HepG2 (cell line): ENCODE measurements around the gene NPAS2. TPM values are rescaled to one million over a fixed set of nuclear protein-coding genes. Genes with fewer than 3 reads are reported as not detected.
A peak's percentile ranks its signal among the peaks of the same experiment; 100 is the strongest.

Experiments
- AGO2 ChIP-seq: fragments of 200-400 bp; formaldehyde crosslinking; optimal IDR thresholded peaks from 2 replicates; pipeline ENCODE3; 2017; ENCODE audit warnings: mild to moderate bottlenecking, low read depth, low read length, moderate library complexity
- DNMT1 ChIP-seq: sonication (generic); formaldehyde crosslinking; IDR thresholded peaks from 2 replicates; pipeline ENCODE4 v1.5.1; 2020; ENCODE audit warnings: mild to moderate bottlenecking, missing genetic modification reagents
- EED ChIP-seq: sonication (generic); formaldehyde crosslinking; IDR thresholded peaks from 2 replicates; pipeline ENCODE4 v1.5.0; 2020; ENCODE audit warnings: mild to moderate bottlenecking, missing genetic modification reagents
- ELF3 ChIP-seq: IDR thresholded peaks from 2 replicates; pipeline ENCODE4 v1.6.1; 2016; ENCODE audit warnings: missing genetic modification reagents, missing compliant biosample characterization
- FOXA1 ChIP-seq, 2 experiments: fragments of 450-650 bp in 1 of 2; sonication (generic) in 1 of 2; formaldehyde crosslinking in 1 of 2; IDR thresholded peaks; 2 replicates each; pipeline versions ENCODE4 v1.4.0 to v1.6.1; 2016 to 2020; ENCODE audit warnings: missing genetic modification reagents in 1 of 2
- MEIS1 ChIP-seq: sonication (generic); formaldehyde crosslinking; IDR thresholded peaks from 2 replicates; pipeline ENCODE4 v1.9.0; 2021; ENCODE audit warnings: mild to moderate bottlenecking, missing genetic modification reagents, moderate library complexity, borderline replicate concordance
- MLLT10 ChIP-seq: sonication (generic); formaldehyde crosslinking; IDR thresholded peaks from 2 replicates; pipeline ENCODE4 v1.4.0; 2020; ENCODE audit warnings: missing genetic modification reagents
- ONECUT2 ChIP-seq: sonication (generic); formaldehyde crosslinking; IDR thresholded peaks from 2 replicates; pipeline ENCODE4 v1.4.0; 2020; ENCODE audit warnings: missing genetic modification reagents
- RBM22 ChIP-seq: fragments of 200-400 bp; formaldehyde crosslinking; optimal IDR thresholded peaks from 2 replicates; pipeline ENCODE3; 2017; ENCODE audit warnings: mild to moderate bottlenecking, low read length, moderate library complexity
- RCOR2 ChIP-seq: IDR thresholded peaks from 2 replicates; pipeline ENCODE4 v1.6.1; 2016; ENCODE audit warnings: missing biosample characterization, missing genetic modification reagents
- RFX1 ChIP-seq: fragments of 450-650 bp; IDR thresholded peaks from 2 replicates; pipeline ENCODE4 v1.6.1; 2017
- TARDBP ChIP-seq: sonication (generic); formaldehyde crosslinking; IDR thresholded peaks from 2 replicates; pipeline ENCODE4 v1.8.0; 2022; ENCODE audit warnings: mild to moderate bottlenecking, missing genetic modification reagents
- ZNF317 ChIP-seq: sonication (generic); formaldehyde crosslinking; IDR thresholded peaks from 2 replicates; pipeline ENCODE4 v1.5.0; 2020; ENCODE audit warnings: mild to moderate bottlenecking, missing genetic modification reagents
- polyA plus RNA-seq, 8 experiments: library from polyadenylated mRNA; depleted of rRNA in 3 of 8; stranded (reverse) in 7 of 8; unstranded in 1 of 8; fragments of >200 nt; fragmentation: Illumina TruSeq in 4 of 8; extraction: Trizol in 4 of 8; gene quantifications; 2 replicates each; pipeline versions ENCODE4 v1.2.1 to v1.2.3, GENCODE V29; 2011 to 2016; ENCODE audit warnings: low read depth in 4 of 8, missing spikeins in 1 of 8, mixed read lengths in 1 of 8; ENCODE audit not compliant: insufficient read depth in 1 of 8
- total RNA-seq, 5 experiments: library from RNA; depleted of rRNA; stranded (reverse); fragments of >200 nt; fragmentation: Illumina TruSeq; extraction: Trizol; gene quantifications; 2 replicates each; pipeline ENCODE4 v1.2.3, GENCODE V29; 2016; ENCODE audit warnings: low read depth in 1 of 5
- TF ChIP-seq, protein P1 (sequence below): sonication (generic); formaldehyde crosslinking; IDR thresholded peaks from 2 replicates; pipeline ENCODE4 v1.5.1; 2020; ENCODE audit warnings: mild to moderate bottlenecking, missing genetic modification reagents, moderate library complexity
- TF ChIP-seq, protein P2 (sequence below): IDR thresholded peaks from 2 replicates; pipeline ENCODE4 v1.6.1; 2016; ENCODE audit warnings: mild to moderate bottlenecking
- TF ChIP-seq, protein P3 (sequence below): IDR thresholded peaks from 2 replicates; pipeline ENCODE4 v1.6.1; 2016
- TF ChIP-seq, protein P4 (sequence below): sonication (generic); formaldehyde crosslinking; IDR thresholded peaks from 2 replicates; pipeline ENCODE4 v1.4.0; 2020; ENCODE audit warnings: missing genetic modification reagents
- TF ChIP-seq, protein P5 (sequence below): sonication (generic); formaldehyde crosslinking; conservative IDR thresholded peaks from 2 replicates; pipeline ENCODE4 v1.8.0; 2022; ENCODE audit warnings: mild to moderate bottlenecking, moderate library complexity, missing genetic modification reagents
- TF ChIP-seq, protein P6 (sequence below): IDR thresholded peaks from 2 replicates; pipeline ENCODE4 v1.6.1; 2018; ENCODE audit warnings: missing genetic modification reagents, mild to moderate bottlenecking, missing compliant biosample characterization

NPAS2 gene
- total and polyA plus RNA-seq, 2 of the 13 experiments (the other 11 are each of a cell fraction or from before 2014, with no cell fraction given), result 14.8 to 37.5 TPM

DNA sequence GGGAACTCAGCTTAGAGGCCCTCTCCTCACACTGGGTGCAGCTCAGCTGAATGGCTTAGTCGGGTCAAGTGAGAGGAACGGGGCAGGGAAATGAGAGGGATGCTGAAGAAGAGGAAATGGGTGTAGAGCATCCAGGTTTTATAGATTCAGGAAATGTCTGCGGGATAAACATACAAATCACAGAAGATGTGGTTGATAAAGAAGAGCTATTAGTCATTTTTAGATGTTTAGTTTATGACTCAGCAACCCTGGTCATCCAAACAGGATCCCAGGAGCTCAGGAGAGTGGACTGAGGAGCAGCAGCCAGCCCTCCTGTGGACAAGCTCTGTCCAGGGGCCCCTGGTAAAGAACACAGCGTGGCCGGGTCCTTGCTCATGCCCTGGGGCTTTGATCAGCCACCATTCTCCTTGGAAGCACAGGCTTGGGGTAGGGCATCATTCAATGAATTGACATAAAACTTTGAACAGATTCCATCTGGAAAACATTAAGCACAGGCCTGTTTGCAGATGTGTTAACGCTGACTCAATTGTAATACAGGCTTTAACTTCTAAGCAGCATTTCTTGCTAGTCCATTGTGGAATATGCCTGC, 83.0 kb downstream of the NPAS2 start (continued):
- TF ChIP-seq, protein P1, sequence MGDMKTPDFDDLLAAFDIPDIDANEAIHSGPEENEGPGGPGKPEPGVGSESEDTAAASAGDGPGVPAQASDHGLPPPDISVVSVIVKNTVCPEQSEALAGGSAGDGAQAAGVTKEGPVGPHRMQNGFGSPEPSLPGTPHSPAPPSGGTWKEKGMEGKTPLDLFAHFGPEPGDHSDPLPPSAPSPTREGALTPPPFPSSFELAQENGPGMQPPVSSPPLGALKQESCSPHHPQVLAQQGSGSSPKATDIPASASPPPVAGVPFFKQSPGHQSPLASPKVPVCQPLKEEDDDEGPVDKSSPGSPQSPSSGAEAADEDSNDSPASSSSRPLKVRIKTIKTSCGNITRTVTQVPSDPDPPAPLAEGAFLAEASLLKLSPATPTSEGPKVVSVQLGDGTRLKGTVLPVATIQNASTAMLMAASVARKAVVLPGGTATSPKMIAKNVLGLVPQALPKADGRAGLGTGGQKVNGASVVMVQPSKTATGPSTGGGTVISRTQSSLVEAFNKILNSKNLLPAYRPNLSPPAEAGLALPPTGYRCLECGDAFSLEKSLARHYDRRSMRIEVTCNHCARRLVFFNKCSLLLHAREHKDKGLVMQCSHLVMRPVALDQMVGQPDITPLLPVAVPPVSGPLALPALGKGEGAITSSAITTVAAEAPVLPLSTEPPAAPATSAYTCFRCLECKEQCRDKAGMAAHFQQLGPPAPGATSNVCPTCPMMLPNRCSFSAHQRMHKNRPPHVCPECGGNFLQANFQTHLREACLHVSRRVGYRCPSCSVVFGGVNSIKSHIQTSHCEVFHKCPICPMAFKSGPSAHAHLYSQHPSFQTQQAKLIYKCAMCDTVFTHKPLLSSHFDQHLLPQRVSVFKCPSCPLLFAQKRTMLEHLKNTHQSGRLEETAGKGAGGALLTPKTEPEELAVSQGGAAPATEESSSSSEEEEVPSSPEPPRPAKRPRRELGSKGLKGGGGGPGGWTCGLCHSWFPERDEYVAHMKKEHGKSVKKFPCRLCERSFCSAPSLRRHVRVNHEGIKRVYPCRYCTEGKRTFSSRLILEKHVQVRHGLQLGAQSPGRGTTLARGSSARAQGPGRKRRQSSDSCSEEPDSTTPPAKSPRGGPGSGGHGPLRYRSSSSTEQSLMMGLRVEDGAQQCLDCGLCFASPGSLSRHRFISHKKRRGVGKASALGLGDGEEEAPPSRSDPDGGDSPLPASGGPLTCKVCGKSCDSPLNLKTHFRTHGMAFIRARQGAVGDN, result peak; percentile 44; the same call in 1 of the 2 replicates
- TF ChIP-seq MEIS1 (CRISPR knock-in tag), result no peak
- no peak for TF ChIP-seq TARDBP (CRISPR knock-in tag)
- TF ChIP-seq ZNF317 (CRISPR knock-in tag), result no peak
- TF ChIP-seq, protein P2, sequence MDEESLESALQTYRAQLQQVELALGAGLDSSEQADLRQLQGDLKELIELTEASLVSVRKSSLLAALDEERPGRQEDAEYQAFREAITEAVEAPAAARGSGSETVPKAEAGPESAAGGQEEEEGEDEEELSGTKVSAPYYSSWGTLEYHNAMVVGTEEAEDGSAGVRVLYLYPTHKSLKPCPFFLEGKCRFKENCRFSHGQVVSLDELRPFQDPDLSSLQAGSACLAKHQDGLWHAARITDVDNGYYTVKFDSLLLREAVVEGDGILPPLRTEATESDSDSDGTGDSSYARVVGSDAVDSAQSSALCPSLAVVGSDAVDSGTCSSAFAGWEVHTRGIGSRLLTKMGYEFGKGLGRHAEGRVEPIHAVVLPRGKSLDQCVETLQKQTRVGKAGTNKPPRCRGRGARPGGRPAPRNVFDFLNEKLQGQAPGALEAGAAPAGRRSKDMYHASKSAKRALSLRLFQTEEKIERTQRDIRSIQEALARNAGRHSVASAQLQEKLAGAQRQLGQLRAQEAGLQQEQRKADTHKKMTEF (CRISPR knock-in tag), result peak; percentile 59; the same call in 1 of the 2 replicates
- TF ChIP-seq, protein P3, sequence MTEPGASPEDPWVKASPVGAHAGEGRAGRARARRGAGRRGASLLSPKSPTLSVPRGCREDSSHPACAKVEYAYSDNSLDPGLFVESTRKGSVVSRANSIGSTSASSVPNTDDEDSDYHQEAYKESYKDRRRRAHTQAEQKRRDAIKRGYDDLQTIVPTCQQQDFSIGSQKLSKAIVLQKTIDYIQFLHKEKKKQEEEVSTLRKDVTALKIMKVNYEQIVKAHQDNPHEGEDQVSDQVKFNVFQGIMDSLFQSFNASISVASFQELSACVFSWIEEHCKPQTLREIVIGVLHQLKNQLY, result no peak
- TF ChIP-seq ELF3 (CRISPR knock-in tag), result peak; percentile 54
- TF ChIP-seq, protein P4, sequence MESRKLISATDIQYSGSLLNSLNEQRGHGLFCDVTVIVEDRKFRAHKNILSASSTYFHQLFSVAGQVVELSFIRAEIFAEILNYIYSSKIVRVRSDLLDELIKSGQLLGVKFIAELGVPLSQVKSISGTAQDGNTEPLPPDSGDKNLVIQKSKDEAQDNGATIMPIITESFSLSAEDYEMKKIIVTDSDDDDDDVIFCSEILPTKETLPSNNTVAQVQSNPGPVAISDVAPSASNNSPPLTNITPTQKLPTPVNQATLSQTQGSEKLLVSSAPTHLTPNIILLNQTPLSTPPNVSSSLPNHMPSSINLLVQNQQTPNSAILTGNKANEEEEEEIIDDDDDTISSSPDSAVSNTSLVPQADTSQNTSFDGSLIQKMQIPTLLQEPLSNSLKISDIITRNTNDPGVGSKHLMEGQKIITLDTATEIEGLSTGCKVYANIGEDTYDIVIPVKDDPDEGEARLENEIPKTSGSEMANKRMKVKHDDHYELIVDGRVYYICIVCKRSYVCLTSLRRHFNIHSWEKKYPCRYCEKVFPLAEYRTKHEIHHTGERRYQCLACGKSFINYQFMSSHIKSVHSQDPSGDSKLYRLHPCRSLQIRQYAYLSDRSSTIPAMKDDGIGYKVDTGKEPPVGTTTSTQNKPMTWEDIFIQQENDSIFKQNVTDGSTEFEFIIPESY (CRISPR knock-in tag), result 0 out of 2 replicates have a peak, but pooled peaks have one; percentile 12
- TF ChIP-seq RCOR2 (CRISPR knock-in tag), result 0 out of 2 replicates have a peak, but pooled peaks have one; percentile 44
- peak; percentile 0 for TF ChIP-seq AGO2
- TF ChIP-seq, protein P5, sequence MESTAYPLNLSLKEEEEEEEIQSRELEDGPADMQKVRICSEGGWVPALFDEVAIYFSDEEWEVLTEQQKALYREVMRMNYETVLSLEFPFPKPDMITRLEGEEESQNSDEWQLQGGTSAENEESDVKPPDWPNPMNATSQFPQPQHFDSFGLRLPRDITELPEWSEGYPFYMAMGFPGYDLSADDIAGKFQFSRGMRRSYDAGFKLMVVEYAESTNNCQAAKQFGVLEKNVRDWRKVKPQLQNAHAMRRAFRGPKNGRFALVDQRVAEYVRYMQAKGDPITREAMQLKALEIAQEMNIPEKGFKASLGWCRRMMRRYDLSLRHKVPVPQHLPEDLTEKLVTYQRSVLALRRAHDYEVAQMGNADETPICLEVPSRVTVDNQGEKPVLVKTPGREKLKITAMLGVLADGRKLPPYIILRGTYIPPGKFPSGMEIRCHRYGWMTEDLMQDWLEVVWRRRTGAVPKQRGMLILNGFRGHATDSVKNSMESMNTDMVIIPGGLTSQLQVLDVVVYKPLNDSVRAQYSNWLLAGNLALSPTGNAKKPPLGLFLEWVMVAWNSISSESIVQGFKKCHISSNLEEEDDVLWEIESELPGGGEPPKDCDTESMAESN (CRISPR knock-in tag), result no peak
- TF ChIP-seq FOXA1 (IDR thresholded peaks at IDR 0.05), result no peak
- peak; percentile 49; the same call in 1 of the 2 replicates for TF ChIP-seq FOXA1 (CRISPR knock-in tag; IDR thresholded peaks at IDR 0.05)
- no peak for TF ChIP-seq RFX1
- peak; percentile 78 for TF ChIP-seq RBM22
- TF ChIP-seq, protein P6, sequence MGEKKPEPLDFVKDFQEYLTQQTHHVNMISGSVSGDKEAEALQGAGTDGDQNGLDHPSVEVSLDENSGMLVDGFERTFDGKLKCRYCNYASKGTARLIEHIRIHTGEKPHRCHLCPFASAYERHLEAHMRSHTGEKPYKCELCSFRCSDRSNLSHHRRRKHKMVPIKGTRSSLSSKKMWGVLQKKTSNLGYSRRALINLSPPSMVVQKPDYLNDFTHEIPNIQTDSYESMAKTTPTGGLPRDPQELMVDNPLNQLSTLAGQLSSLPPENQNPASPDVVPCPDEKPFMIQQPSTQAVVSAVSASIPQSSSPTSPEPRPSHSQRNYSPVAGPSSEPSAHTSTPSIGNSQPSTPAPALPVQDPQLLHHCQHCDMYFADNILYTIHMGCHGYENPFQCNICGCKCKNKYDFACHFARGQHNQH (CRISPR knock-in tag), result no peak
- TF ChIP-seq EED (CRISPR knock-in tag), result no peak
- TF ChIP-seq ONECUT2 (CRISPR knock-in tag), result no peak
- TF ChIP-seq MLLT10, result no peak
- no peak for TF ChIP-seq DNMT1
